PC-9 (cell line): ENCODE results near the gene PTGDR2. TPM values are rescaled to one million over a fixed set of nuclear protein-coding genes. Genes with fewer than 3 reads are reported as not detected.

ENCODE experiments used
- BruUV-seq: library from RNA; stranded (reverse); fragments of 400-500 nt; replicated peaks from 2 replicates; lab custom pipeline; 2021; lab: Mats Ljungman, UMichigan
- CTCF ChIA-PET: fragments of 300-600 bp; sonication (Branson Sonifier 250); formaldehyde crosslinking; loops from one replicate; lab custom pipeline; 2022; ENCODE audit warnings: antibody characterized with exemption; lab: Charles Lee
- POLR2A ChIA-PET: fragments of 300-600 bp; sonication (Branson Sonifier 250); formaldehyde crosslinking; loops from one replicate; lab custom pipeline; 2022; ENCODE audit warnings: antibody characterized with exemption; ENCODE audit not compliant: unreplicated experiment; lab: Charles Lee
- DNase-seq, 2 experiments: peaks; one replicate each; pipeline versions ENCODE4 v3.0.0 to v3.0.0-alpha.2; 2015 to 2022; ENCODE audit warnings: mixed read lengths in 1 of 2
- H2AFZ ChIP-seq: fragments of 200-600 bp; sonication (generic); 2 replicates; pipeline ENCODE4 v1.8.1; 2017; ENCODE audit warnings: antibody characterized with exemption
- H3F3A ChIP-seq: fragments of 200-600 bp; sonication (generic); 2 replicates; pipeline ENCODE4 v1.8.1; 2017; ENCODE audit warnings: antibody characterized with exemption, mild to moderate bottlenecking, low read depth; ENCODE audit not compliant: insufficient read depth
- H3K27ac ChIP-seq: fragments of 200-600 bp; sonication (generic); 2 replicates; pipeline ENCODE4 v1.6.1; 2016; ENCODE audit warnings: mixed run types
- H3K27me3 ChIP-seq: fragments of 200-600 bp; sonication (generic); 2 replicates; pipeline ENCODE4 v1.6.1; 2016; ENCODE audit warnings: low read depth, mixed run types; ENCODE audit not compliant: insufficient read depth
- H3K36me3 ChIP-seq: fragments of 200-600 bp; sonication (generic); 2 replicates; pipeline ENCODE4 v1.6.1; 2016; ENCODE audit warnings: low read depth, mixed run types
- H3K4me1 ChIP-seq: fragments of 200-600 bp; sonication (generic); replicated peaks from 2 replicates; pipeline ENCODE4 v1.6.1; 2016; ENCODE audit warnings: mixed run types; ENCODE audit not compliant: insufficient read depth
- H3K4me2 ChIP-seq: fragments of 200-600 bp; sonication (generic); 2 replicates; pipeline ENCODE4 v1.6.1; 2017; ENCODE audit warnings: mixed run types
- H3K4me3 ChIP-seq: fragments of 200-600 bp; sonication (generic); 2 replicates; pipeline ENCODE4 v1.6.1; 2016; ENCODE audit warnings: mixed run types
- H3K79me2 ChIP-seq: fragments of 200-600 bp; sonication (generic); 2 replicates; pipeline ENCODE4 v1.6.1; 2017; ENCODE audit warnings: low read depth, mixed run types
- H3K9me2 ChIP-seq: fragments of 200-600 bp; sonication (generic); 2 replicates; pipeline ENCODE4 v1.8.1; 2017; ENCODE audit warnings: mild to moderate bottlenecking; ENCODE audit not compliant: insufficient read depth
- H3K9me3 ChIP-seq: fragments of 200-600 bp; sonication (generic); 2 replicates; pipeline ENCODE4 v1.8.1; 2016; ENCODE audit warnings: low read depth; ENCODE audit not compliant: insufficient read depth
- H4K20me1 ChIP-seq: fragments of 200-600 bp; sonication (generic); 2 replicates; pipeline ENCODE4 v1.8.1; 2017; ENCODE audit not compliant: insufficient read depth
- CTCF ChIP-seq: fragments of 200-600 bp; sonication (generic); conservative IDR thresholded peaks from 2 replicates; pipeline ENCODE4 v1.6.1; 2017; ENCODE audit warnings: mixed run types, antibody characterized with exemption, mild to moderate bottlenecking, moderate library complexity
- EZH2 ChIP-seq: fragments of 200-600 bp; sonication (generic); IDR thresholded peaks from 2 replicates; pipeline ENCODE4 v1.8.0; 2017; ENCODE audit warnings: antibody characterized with exemption, low read depth
- intact Hi-C: fragments of 100-400 bp; cut with micrococcal nuclease; formaldehyde crosslinking; loops from one replicate; pipeline ENCODE4 v1.10.0; 2022; ENCODE audit not compliant: unreplicated experiment
- total RNA-seq: library from RNA; stranded (reverse); gene quantifications from 2 replicates; pipeline ENCODE4 v1.2.3, GENCODE V29; 2021

The PTGDR2 gene
- total RNA-seq, 1 experiment from 2014 or later = not detected

GRCh38 chr11:60890696-60891095 lies 34.9 kb upstream of the PTGDR2 start:
- Histone ChIP-seq H4K20me1 (peaks cover 7% of the 10 kb centered on the region), H3K4me2 (no peak overlapping the region), H3K4me3 (no peak overlapping the region), H3K27me3 (no peaks in the 10 kb centered on the region), H3K9me2 (no peaks in the 10 kb centered on the region), H3K36me3 (peaks cover 5% of the 10 kb centered on the region), H3K79me2 (no peaks in the 10 kb centered on the region), H3K9me3 (no peaks in the 10 kb centered on the region), H3K27ac (no peak overlapping the region), H3K4me1 (no peaks in the 10 kb centered on the region), H3F3A (peaks cover 23% of the 10 kb centered on the region), H2AFZ (no peak overlapping the region)
- BruUV-seq = no TSS peak
- ChIA-PET CTCF (interaction anchor here (0.6 kb wide), 1 partner anchor 12 kb away, joined by 3 read pairs; no protein-coding TSS in a partner anchor), POLR2A (no interaction called here)
- intact Hi-C loops = no loop called here
- TF ChIP-seq CTCF = no peak
- TF ChIP-seq EZH2 = no peak
- DNase-seq = no peak

GRCh38 chr11:60889869-60890311 lies 34.1 kb upstream of the PTGDR2 start:
- H4K20me1 ChIP-seq = peaks cover 7% of the 10 kb centered on the region
- no peak overlapping the region for H2AFZ ChIP-seq
- ChIA-PET POLR2A (interaction anchor here (0.7 kb wide), 1 partner anchor 392 kb away, joined by 8 read pairs; no protein-coding TSS in a partner anchor), CTCF (interaction anchor here (0.9 to 1.1 kb wide), 2 partner anchors 10 to 55 kb away, joined by 3 read pairs; no protein-coding TSS in a partner anchor)
- no peak overlapping the region for H3K4me2 ChIP-seq
- H3F3A ChIP-seq = peaks cover 23% of the 10 kb centered on the region
- no peaks in the 10 kb centered on the region for H3K79me2 ChIP-seq
- H3K4me1 ChIP-seq = no peaks in the 10 kb centered on the region
- no peak overlapping the region for H3K4me3 ChIP-seq
- intact Hi-C loops = no loop called here
- no peaks in the 10 kb centered on the region; the same call in 1 of the 2 replicates for H3K36me3 ChIP-seq
- TF ChIP-seq EZH2 (no peak), CTCF (no peak)
- H3K27ac ChIP-seq = no peak overlapping the region
- H3K27me3 ChIP-seq = no peaks in the 10 kb centered on the region
- no peak for DNase-seq
- no TSS peak for BruUV-seq
- no peaks in the 10 kb centered on the region for H3K9me2 ChIP-seq
- no peaks in the 10 kb centered on the region for H3K9me3 ChIP-seq

- POLR2A ChIA-PET = interaction anchor here (0.6 to 0.7 kb wide), 2 partner anchors 28 to 61 kb away, joined by 4 to 5 read pairs; no protein-coding TSS in a partner anchor
- H3K4me2 ChIP-seq = no peak overlapping the region
- DNase-seq = no peak
- peaks cover 23% of the 10 kb centered on the region for H3F3A ChIP-seq
- H2AFZ ChIP-seq = no peak overlapping the region
- H3K4me3 ChIP-seq = no peak overlapping the region
- TF ChIP-seq CTCF (peak; percentile 67), EZH2 (no peak)
- no peaks in the 10 kb centered on the region for H3K9me3 ChIP-seq
- no peak overlapping the region for H3K27ac ChIP-seq
- no peaks in the 10 kb centered on the region for H3K9me2 ChIP-seq
- H3K27me3 ChIP-seq = no peaks in the 10 kb centered on the region
- H4K20me1 ChIP-seq = peaks cover 7% of the 10 kb centered on the region
- CTCF ChIA-PET = interaction anchor here (0.6 to 1.5 kb wide), 3 partner anchors 12 to 66 kb away, joined by 4 to 21 read pairs (median 5); no protein-coding TSS in a partner anchor
- H3K79me2 ChIP-seq = no peaks in the 10 kb centered on the region
- H3K36me3 ChIP-seq = no peaks in the 10 kb centered on the region
- BruUV-seq = no TSS peak
- H3K4me1 ChIP-seq = no peaks in the 10 kb centered on the region
- intact Hi-C loops = loop anchor here (1.0 kb wide), 2 partner anchors 56 to 112 kb away; no protein-coding TSS in a partner anchor
These were observed 31.8 kb upstream of the PTGDR2 start for GRCh38 chr11:60887556-60887955.
